ENCODE data around the gene TRAF2.

The TRAF2 gene

GRCh38 chr9:136957461-136957860 is 71.1 kb downstream of the TRAF2 start:
- Histone ChIP-seq H3K36me3 (replicated peaks) (no peaks in the 10 kb centered on the region), H3K27me3 (replicated peaks) (no peaks in the 10 kb centered on the region), H3K4me3 (ENCODE audit: low read depth, low read length) (no peak overlapping the region), H3K27ac (no peak overlapping the region)
- DNase-seq: no peak
- in situ Hi-C loops (cut with HindIII; ENCODE audit: low pct_ligation_motif_present, low sequenced_read_pairs): no loop called here
- TF ChIP-seq CTCF (IDR thresholded peaks at IDR 0.05; ENCODE audit: low read depth, low read length, missing control alignments): no peak

GRCh38 chr9:136957901-136958300 is 71.6 kb downstream of the TRAF2 start:
- TF ChIP-seq CTCF (IDR thresholded peaks at IDR 0.05; ENCODE audit: low read depth, low read length, missing control alignments): no peak
- H3K27ac ChIP-seq: no peak overlapping the region
- no peaks in the 10 kb centered on the region for H3K36me3 ChIP-seq (replicated peaks)
- H3K27me3 ChIP-seq (replicated peaks): no peaks in the 10 kb centered on the region
- no peak for DNase-seq
- in situ Hi-C loops (cut with HindIII; ENCODE audit: low pct_ligation_motif_present, low sequenced_read_pairs): no loop called here
- no peak overlapping the region for H3K4me3 ChIP-seq (ENCODE audit: low read depth, low read length)

GRCh38 chr9:136958473-136958872 is 72.2 kb downstream of the TRAF2 start:
- Histone ChIP-seq H3K27me3 (replicated peaks) (no peaks in the 10 kb centered on the region), H3K4me3 (ENCODE audit: low read depth, low read length) (no peak overlapping the region), H3K36me3 (replicated peaks) (no peaks in the 10 kb centered on the region), H3K27ac (no peak overlapping the region)
- TF ChIP-seq CTCF (IDR thresholded peaks at IDR 0.05; ENCODE audit: low read depth, low read length, missing control alignments): no peak
- DNase-seq: no peak
- in situ Hi-C loops (cut with HindIII; ENCODE audit: low pct_ligation_motif_present, low sequenced_read_pairs): no loop called here

DNA sequence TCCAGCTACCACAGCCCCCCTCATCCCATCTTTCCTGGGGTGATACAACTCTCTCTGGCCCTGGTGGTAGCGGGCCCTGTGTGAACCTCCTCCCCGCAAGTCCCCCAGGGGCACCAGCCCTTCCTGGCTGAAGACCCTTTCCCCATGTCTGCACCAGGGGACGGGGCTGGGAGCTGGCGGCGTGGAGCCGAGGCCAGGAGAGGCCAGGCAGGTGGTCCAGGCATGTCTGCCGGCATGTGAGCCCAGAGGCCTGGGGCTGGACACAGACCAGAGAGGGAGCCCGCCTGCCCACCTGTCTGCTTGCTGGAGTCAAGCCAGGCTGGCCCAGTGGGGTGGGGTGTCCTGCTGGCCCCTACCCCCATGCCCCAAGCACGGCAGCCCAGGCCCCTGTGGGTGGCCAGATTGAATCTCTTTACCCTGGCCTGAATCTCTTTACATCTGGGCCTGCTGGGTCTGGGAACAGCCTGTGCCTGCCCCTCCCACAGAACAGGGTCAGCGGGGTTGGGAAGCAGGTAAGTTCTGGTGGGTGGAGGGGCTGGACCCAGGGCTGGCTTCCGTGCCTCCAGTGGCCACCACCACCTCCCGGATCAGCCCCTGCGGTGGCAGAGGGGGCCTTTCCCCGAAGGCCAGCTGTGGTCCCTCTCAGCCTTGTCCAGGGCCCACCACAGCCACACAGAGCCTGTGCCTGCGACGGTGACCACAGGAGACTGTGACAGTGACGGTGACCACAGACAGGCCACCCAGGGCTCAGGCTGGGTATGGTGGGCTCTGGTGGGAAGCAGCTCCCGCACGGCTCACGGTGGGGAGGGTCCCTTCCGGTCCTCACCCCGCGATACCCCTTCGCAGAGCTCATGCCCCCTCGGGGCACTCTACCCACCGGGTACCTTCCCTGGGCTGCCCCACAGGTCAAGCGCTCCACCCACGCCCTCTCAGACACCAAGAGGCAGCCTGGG is 72.9 kb downstream of the TRAF2 start:
- Histone ChIP-seq H3K36me3 (replicated peaks) (no peaks in the 10 kb centered on the region), H3K4me3 (ENCODE audit: low read depth, low read length) (no peak overlapping the region), H3K27me3 (replicated peaks) (no peaks in the 10 kb centered on the region), H3K27ac (no peak overlapping the region)
- TF ChIP-seq CTCF (IDR thresholded peaks at IDR 0.05; ENCODE audit: low read depth, low read length, missing control alignments): no peak
- in situ Hi-C loops (cut with HindIII; ENCODE audit: low pct_ligation_motif_present, low sequenced_read_pairs): no loop called here
- no peak for DNase-seq

- Histone ChIP-seq H3K27ac (no peak overlapping the region), H3K36me3 (replicated peaks) (no peaks in the 10 kb centered on the region), H3K27me3 (replicated peaks) (no peaks in the 10 kb centered on the region), H3K4me3 (ENCODE audit: low read depth, low read length) (no peak overlapping the region)
- no peak for TF ChIP-seq CTCF (IDR thresholded peaks at IDR 0.05; ENCODE audit: low read depth, low read length, missing control alignments)
- in situ Hi-C loops (cut with HindIII; ENCODE audit: low pct_ligation_motif_present, low sequenced_read_pairs): no loop called here
- no peak for DNase-seq
Observed at GRCh38 chr9:136960212-136960937, 74.1 kb downstream of the TRAF2 start.

Measured in brain microvascular endothelial cell (primary cell).